SH-SY5Y (cell line): ENCODE results near the gene PPP1R9B.

ENCODE experiments used
- GATA2 ChIP-seq: IDR thresholded peaks from 2 replicates; pipeline ENCODE4 v1.6.1; 2011; ENCODE audit warnings: mild to moderate bottlenecking, low read depth, low read length
- GATA3 ChIP-seq: IDR thresholded peaks from 2 replicates; pipeline ENCODE4 v1.6.1; 2011; ENCODE audit warnings: low read depth, mild to moderate bottlenecking, low read length, moderate library complexity

GRCh38 chr17:50199211-50199802 is 48.8 kb upstream of the PPP1R9B start:
- no peak for TF ChIP-seq GATA3
- no peak for TF ChIP-seq GATA2
